Measurements from ENCODE around the gene FERMT1.

- TF ChIP-seq CTCF (IDR thresholded peaks at IDR 0.05; ENCODE audit: low read length) (no peak), EZH2 (optimal IDR thresholded peaks at IDR 0.05; ENCODE audit: low read depth, low read length) (no peak), EZH2phosphoT487 (IDR thresholded peaks at IDR 0.05; ENCODE audit: low read length) (no peak)
These were observed 23.0 kb downstream of the FERMT1 start for GRCh38 chr20:6099819-6100218.
